OCI-LY3 (cell line): Measurements from ENCODE around the gene AHCYL1.

ENCODE experiments used
- H2AFZ ChIP-seq: fragments of 200-600, 300-600 bp; shearing (Covaris generic); 2 replicates; pipeline ENCODE4 v1.6.0; 2014; ENCODE audit warnings: antibody characterized with exemption, low read depth, low read length
- H3K27ac ChIP-seq: fragments of 200-600, 300-600 bp; sonication (generic); 2 replicates; pipeline ENCODE4 v1.5.1; 2014; ENCODE audit warnings: mild to moderate bottlenecking, low read length, moderate library complexity, mixed read lengths
- H3K27me3 ChIP-seq: fragments of 200-600, 300-600 bp; sonication (generic); 2 replicates; pipeline ENCODE4 v1.6.1; 2014; ENCODE audit warnings: low read depth, low read length, mixed read lengths
- H3K36me3 ChIP-seq: fragments of 200-600, 300-600 bp; sonication (generic); replicated peaks from 2 replicates; pipeline ENCODE3; 2014; ENCODE audit warnings: low read depth, low read length, mixed read lengths
- H3K4me1 ChIP-seq: fragments of 300-600, 200-600 bp; sonication (generic); 2 replicates; pipeline ENCODE4 v1.6.1; 2014; ENCODE audit warnings: low read length, mixed read lengths
- H3K4me2 ChIP-seq: fragments of 200-600, 300-600 bp; sonication (generic); 2 replicates; pipeline ENCODE4 v1.6.1; 2014; ENCODE audit warnings: low read length, mixed read lengths
- H3K4me3 ChIP-seq: fragments of 300-600, 200-600 bp; sonication (generic); 2 replicates; pipeline ENCODE4 v1.5.1; 2014; ENCODE audit warnings: antibody characterized with exemption, mild to moderate bottlenecking, low read length, moderate library complexity
- H3K79me2 ChIP-seq: fragments of 300-600, 200-600 bp; shearing (Covaris generic); 2 replicates; pipeline ENCODE4 v1.6.1; 2014; ENCODE audit warnings: mild to moderate bottlenecking, low read length, mixed read lengths
- H3K9ac ChIP-seq: fragments of 300-600, 200-600 bp; shearing (Covaris generic); 2 replicates; pipeline ENCODE4 v1.6.0; 2014; ENCODE audit warnings: mild to moderate bottlenecking, low read length, moderate library complexity
- H3K9me3 ChIP-seq: fragments of 200-600, 300-600 bp; shearing (Covaris generic); 2 replicates; pipeline ENCODE4 v1.6.1; 2014; ENCODE audit warnings: low read length, mixed read lengths; ENCODE audit not compliant: insufficient read depth
- H4K20me1 ChIP-seq: fragments of 200-600, 300-600 bp; sonication (generic); 2 replicates; pipeline ENCODE4 v1.6.1; 2016; ENCODE audit warnings: low read length, mixed read lengths; ENCODE audit not compliant: insufficient read depth
- EZH2phosphoT487 ChIP-seq: fragments of 200-600 bp; shearing (Covaris generic); IDR thresholded peaks from 2 replicates; pipeline ENCODE4 v1.6.1; 2018; ENCODE audit warnings: antibody characterized with exemption, mixed run types, low read depth
- TF ChIP-seq, protein P1 (sequence below): fragments of 200-600, 300-600 bp; sonication (generic); IDR thresholded peaks from 2 replicates; pipeline ENCODE4 v1.5.1; 2014; ENCODE audit warnings: antibody characterized with exemption, low read length, low read depth

AHCYL1 gene

DNA sequence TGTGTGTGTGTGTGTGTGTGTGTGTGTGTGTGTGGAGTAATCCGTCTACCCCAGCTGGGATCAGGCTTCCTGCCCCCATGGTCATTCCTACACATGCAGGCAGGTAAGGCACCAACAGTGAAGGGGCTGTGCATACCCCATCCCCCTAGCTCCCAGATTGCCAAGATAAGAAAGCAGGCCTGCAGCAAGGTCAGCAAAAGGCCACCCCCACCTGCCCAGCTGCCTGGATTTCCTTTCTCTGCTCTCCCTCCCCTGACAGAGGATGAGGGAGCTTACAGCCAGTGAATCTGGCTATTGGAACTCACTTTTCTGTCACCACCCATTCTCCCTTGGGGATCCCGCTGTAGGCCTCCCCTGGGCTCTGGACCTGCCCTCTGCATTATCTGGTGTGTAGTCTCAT is 78.0 kb downstream of the AHCYL1 start:
- Histone ChIP-seq H3K27me3 (no peaks in the 10 kb centered on the region), H3K79me2 (no peaks in the 10 kb centered on the region), H3K4me3 (no peak overlapping the region), H3K4me2 (no peak overlapping the region), H3K9me3 (no peaks in the 10 kb centered on the region), H3K27ac (no peak overlapping the region), H4K20me1 (no peaks in the 10 kb centered on the region), H3K9ac (no peak overlapping the region), H3K4me1 (no peaks in the 10 kb centered on the region), H3K36me3 (no peaks in the 10 kb centered on the region), H2AFZ (no peak overlapping the region)
- no peak for TF ChIP-seq EZH2phosphoT487
- TF ChIP-seq, protein P1, sequence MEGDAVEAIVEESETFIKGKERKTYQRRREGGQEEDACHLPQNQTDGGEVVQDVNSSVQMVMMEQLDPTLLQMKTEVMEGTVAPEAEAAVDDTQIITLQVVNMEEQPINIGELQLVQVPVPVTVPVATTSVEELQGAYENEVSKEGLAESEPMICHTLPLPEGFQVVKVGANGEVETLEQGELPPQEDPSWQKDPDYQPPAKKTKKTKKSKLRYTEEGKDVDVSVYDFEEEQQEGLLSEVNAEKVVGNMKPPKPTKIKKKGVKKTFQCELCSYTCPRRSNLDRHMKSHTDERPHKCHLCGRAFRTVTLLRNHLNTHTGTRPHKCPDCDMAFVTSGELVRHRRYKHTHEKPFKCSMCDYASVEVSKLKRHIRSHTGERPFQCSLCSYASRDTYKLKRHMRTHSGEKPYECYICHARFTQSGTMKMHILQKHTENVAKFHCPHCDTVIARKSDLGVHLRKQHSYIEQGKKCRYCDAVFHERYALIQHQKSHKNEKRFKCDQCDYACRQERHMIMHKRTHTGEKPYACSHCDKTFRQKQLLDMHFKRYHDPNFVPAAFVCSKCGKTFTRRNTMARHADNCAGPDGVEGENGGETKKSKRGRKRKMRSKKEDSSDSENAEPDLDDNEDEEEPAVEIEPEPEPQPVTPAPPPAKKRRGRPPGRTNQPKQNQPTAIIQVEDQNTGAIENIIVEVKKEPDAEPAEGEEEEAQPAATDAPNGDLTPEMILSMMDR, result no peak

- Histone ChIP-seq H3K4me1 (no peaks in the 10 kb centered on the region), H3K9ac (no peak overlapping the region), H3K27ac (no peak overlapping the region), H3K27me3 (no peaks in the 10 kb centered on the region), H2AFZ (no peak overlapping the region), H3K4me3 (no peak overlapping the region), H3K79me2 (no peaks in the 10 kb centered on the region), H3K9me3 (no peaks in the 10 kb centered on the region), H3K36me3 (no peaks in the 10 kb centered on the region), H4K20me1 (no peaks in the 10 kb centered on the region), H3K4me2 (no peak overlapping the region)
- TF ChIP-seq EZH2phosphoT487, result no peak
- TF ChIP-seq, protein P1, result no peak
These were observed 79.2 kb downstream of the AHCYL1 start for GRCh38 chr1:110063781-110064180.

DNA sequence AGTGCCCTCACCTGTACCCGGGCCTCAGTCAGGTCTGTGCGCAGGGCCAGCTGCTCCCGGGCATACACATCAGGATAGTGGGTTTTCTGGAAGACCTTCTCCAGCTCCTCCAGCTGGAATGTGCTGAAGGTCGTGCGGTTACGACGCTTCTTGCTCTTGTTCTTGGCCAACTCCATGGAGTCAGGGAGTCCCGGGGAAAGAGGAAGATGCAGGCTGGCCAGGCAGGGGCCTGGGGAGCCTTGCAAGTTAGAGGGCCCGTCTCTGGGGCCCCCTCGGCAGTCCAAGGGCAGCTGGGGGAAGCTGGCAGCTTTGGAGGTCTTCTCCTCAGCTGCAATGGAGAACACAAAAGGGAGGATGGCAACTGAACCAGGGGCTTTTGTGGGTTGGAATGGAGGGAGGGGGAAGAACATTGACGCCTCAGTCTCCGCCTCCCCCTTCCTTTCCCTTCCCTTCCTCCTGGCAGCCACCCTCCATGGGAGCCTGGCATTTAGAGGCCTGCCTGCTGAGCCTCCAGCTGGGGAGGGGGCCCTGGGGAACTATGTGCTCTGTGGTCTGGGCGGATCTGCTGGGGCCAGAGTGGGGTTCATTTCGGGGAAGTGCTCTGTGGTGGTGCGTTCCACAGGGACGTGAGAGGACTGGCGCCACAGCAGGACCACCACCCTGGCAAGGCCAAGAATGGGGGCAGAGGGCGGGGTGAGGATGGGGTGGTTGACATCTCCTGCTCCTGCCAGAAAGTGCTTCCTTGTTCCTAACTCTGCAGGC is 80.2 kb downstream of the AHCYL1 start:
- no peak overlapping the region for H3K9ac ChIP-seq
- no peaks in the 10 kb centered on the region for H3K9me3 ChIP-seq
- no peak overlapping the region for H3K4me3 ChIP-seq
- H3K27me3 ChIP-seq, result no peaks in the 10 kb centered on the region
- no peaks in the 10 kb centered on the region for H3K4me1 ChIP-seq
- TF ChIP-seq, protein P1, result no peak
- TF ChIP-seq EZH2phosphoT487, result no peak
- H2AFZ ChIP-seq, result no peak overlapping the region
- no peak overlapping the region for H3K27ac ChIP-seq
- no peaks in the 10 kb centered on the region for H4K20me1 ChIP-seq
- no peaks in the 10 kb centered on the region for H3K36me3 ChIP-seq
- no peaks in the 10 kb centered on the region for H3K79me2 ChIP-seq
- no peak overlapping the region for H3K4me2 ChIP-seq

- H3K27me3 ChIP-seq, result no peaks in the 10 kb centered on the region
- no peaks in the 10 kb centered on the region for H4K20me1 ChIP-seq
These were observed 81.3 kb downstream of the AHCYL1 start for GRCh38 chr1:110065841-110066240.

More at GRCh38 chr1:110065841-110066240, 81.3 kb downstream of the AHCYL1 start:
- no peak for TF ChIP-seq EZH2phosphoT487
- TF ChIP-seq, protein P1, result no peak
- Histone ChIP-seq H3K27ac (no peak overlapping the region), H2AFZ (no peak overlapping the region), H3K4me2 (no peak overlapping the region), H3K9ac (no peak overlapping the region), H3K4me3 (no peak overlapping the region), H3K79me2 (no peaks in the 10 kb centered on the region), H3K4me1 (no peaks in the 10 kb centered on the region), H3K36me3 (no peaks in the 10 kb centered on the region), H3K9me3 (no peaks in the 10 kb centered on the region)
